Stimulated activated CD4-positive, alpha-beta T cell treated with anti-CD3 and anti-CD28 coated beads, Interleukin-4, amount 100 ng/mL, for 24 hours (primary cell): ENCODE data around the gene CUX1.

ENCODE experiments used
- DNase-seq: peaks from one replicate; pipeline ENCODE4 v3.0.0-alpha.2; 2020

The CUX1 gene

GRCh38 chr7:102197599-102197998, 380.2 kb downstream of the CUX1 start:
- no peak for DNase-seq

DNA sequence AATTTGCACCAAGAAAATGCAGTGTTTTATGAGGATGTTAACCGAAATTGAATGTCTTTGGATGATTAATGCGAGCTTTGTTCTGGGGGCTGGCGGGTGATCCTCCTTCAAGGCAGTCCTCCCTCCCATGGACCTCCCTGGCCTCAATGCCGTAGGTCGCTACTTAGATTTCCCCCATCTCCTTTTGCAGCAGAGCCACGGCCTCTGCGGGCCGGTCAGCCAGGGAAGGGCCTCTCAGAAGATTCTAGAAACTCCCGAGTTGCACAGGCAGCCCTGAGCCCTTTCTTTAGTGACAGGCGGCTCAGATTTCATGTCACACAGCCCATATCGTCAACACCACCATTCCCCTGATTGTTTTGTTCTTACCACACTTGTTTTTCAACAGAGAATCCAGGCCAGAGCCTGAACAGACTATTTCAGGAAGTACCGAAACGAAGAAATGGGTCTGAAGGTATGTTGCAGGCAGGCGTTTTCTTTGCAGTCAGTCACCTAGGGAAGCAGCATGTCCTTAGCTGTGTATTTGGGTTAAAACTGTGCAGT, 381.1 kb downstream of the CUX1 start:
- DNase-seq, result no peak

- DNase-seq, result no peak
Measured at GRCh38 chr7:102201576-102201975, 384.1 kb downstream of the CUX1 start.

DNA sequence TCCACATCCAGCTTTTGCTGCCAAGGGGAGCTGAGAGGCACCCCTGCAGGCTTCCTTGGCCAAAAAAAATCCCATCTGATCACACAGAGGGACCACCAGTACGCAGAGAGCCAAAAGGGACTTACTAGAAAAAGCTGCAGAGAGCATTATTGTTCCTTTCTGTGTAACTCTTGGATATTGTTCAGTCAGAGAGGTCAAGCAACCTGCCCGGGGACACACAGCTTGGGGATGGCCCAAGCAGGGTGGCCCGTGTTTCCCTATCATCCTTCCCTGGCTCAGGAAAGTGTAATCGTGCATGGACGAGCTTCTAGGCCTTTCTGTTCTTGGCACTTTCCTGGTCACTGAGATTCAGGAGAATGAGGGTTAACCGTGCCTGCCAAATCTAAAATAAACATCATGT, 385.1 kb downstream of the CUX1 start:
- no peak for DNase-seq

- DNase-seq, result no peak
Measured at GRCh38 chr7:102203218-102203617, 385.8 kb downstream of the CUX1 start.

DNA sequence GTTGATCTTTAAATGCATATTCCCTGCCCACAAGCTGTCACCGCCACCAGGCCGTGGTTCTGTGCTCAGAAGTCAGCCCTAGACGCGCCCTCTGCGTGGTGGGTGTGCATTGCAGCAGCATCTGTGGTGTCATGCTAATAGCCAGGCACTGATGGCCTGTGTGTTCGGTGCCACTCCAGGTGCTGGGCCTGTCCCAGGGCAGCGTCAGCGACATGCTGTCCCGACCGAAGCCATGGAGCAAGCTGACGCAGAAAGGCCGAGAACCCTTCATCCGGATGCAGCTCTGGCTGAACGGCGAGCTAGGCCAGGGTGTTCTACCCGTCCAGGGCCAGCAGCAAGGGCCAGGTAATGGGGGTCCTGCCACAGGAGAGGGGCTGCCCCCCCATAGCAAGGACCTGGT, 386.8 kb downstream of the CUX1 start:
- no peak for DNase-seq

- no peak for DNase-seq
Measured at GRCh38 chr7:102205915-102206314, 388.5 kb downstream of the CUX1 start.

DNA sequence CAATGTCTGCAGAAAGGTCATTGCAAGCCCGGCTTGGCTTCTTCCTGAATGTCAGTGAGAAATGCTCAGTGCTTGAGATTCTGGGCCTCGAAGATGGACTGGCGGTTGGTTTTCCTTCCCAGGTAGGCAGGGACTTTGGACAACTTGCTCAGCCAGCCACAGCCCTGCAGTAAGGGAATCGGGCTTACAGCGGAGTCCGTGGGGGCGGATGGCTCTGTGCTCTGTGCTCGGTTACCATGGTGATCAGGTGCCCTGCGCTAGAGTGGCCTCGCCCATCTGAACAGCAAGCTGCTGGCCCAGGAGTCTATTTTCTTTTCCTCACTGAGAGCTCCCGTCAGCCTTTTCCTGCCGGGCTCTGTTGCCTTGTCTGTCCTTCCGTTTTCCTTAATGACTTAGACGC, 391.4 kb downstream of the CUX1 start:
- DNase-seq, result no peak

GRCh38 chr7:102210787-102211186, 393.4 kb downstream of the CUX1 start:
- DNase-seq, result no peak

DNA sequence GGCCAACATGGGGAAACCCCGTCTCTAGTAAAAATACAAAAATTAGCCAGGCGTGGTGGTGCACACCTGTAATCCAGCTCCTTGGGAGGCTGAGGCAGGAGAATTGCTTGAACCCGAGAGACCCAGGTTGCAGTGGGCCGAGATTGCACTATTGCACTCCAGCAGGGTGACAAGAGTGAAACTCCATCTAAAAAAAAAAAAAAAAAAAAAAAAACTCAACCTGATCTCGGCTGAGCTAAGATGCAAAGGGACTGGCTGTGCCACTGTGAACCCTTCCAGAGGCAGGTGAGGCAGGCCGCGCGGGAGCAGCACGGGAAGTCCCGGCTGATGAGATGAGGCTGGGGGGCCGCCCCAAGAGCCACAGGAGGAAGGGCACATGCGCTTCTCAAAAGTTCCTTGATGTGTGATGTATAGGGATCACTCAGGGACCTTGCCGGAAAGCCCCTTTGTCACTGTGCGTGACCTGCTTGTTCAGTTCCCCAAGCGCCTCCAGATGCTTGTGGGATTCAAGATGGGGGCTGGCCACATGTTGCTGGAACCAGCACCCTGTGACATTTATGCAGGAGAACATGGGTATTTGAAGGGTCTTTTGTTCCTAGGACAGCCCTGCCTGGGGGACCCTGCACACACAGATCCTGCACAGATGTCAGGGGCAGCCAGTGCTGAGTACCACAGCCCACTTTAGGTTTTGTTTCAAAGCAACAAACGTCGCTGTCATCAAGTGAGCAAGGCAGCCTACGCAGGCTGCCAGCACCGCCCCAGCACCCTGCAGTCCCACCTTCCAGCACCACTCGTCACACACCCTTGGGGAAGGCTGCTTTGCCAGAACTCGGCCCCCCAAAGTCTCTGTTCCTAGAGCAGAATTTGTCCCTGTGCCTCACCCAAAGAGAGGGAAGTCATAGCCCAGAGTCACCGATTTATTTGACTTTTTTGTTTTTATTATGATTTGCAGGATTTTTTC, 394.4 kb downstream of the CUX1 start:
- DNase-seq, result no peak

GRCh38 chr7:102214477-102215072, 397.1 kb downstream of the CUX1 start:
- no peak for DNase-seq

GRCh38 chr7:102215256-102215655, 397.8 kb downstream of the CUX1 start:
- DNase-seq, result no peak

DNA sequence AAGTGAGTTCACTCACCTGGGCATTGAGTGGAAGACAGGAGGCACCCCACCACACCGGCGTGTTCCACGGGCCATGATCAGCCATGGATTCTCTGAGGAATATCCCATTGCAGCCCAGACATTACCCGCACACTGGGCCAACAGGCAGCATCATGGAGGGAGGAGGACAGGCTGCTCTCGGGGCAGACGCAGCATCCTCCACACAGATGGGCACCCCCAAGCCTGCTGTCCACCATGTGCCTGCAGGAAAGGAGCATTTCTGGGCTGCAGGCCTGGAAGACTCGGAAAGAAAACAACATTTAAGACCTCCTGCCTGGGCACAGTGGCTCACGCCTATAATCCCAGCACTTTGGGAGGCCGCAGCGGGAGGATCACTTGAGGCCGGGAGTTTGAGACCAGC, 398.3 kb downstream of the CUX1 start:
- no peak for DNase-seq

- DNase-seq, result no peak
Measured at GRCh38 chr7:102216573-102217314, 399.3 kb downstream of the CUX1 start.

- no peak for DNase-seq
Measured at GRCh38 chr7:102220229-102220850, 402.9 kb downstream of the CUX1 start.

DNA sequence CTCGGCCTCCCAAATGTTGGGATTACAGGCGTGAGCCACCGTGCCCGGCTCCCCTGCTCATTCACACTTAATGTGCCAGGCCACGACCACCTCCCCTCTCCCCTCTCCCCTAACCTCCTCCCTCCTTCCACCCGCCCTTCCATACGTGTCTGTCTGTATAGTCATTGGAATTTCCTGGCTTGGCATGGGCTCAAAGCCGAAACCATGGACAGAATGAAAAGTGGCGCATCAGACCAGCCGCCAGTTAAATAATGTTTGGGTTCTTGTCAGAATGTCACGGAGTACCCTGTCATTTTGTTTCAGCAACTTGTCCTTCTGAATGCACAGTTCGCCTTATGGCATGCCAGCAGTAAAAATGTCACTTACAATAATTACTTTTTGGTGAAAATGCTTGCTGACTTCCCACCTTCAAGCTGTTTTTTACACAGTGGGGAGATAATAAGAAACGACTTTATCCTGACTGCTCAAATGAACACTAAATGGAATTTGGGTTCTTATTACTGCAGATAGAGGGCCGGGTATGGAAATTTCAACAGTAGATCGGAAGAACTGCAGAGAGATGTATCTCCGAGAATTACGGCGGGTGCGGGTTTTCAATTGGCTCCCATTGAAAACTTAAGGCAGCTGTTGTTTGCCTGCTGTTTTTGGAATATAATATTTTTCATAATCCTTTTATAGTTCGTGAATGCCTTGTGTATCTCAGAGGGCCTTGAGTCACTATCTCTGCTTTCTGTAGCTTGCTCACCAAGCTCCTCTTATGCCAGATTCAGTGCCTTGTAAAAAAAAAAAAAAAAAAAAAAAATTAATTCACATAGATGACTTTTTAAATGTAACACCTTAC, 403.8 kb downstream of the CUX1 start:
- DNase-seq, result no peak

- no peak for DNase-seq
Measured at GRCh38 chr7:102221961-102222360, 404.5 kb downstream of the CUX1 start.

DNA sequence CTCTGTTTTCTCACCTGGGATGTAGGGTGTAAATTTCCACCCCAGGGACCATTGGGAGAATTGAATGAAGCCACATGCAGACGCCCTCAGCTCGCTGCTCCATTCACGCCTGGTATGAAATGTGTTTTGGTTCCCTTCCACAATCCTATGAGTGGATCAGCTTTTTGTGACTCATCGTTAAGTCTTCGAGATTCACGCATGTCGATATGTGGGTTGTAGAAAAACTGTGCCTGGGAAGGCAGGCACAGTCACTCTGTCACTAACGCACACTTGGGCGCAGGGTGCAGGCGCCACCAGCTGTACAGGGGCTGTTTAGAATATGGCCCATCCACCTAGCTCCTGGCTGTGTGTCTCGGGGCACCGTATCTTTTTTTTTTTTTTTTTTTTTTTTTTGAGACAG, 405.0 kb downstream of the CUX1 start:
- no peak for DNase-seq

DNA sequence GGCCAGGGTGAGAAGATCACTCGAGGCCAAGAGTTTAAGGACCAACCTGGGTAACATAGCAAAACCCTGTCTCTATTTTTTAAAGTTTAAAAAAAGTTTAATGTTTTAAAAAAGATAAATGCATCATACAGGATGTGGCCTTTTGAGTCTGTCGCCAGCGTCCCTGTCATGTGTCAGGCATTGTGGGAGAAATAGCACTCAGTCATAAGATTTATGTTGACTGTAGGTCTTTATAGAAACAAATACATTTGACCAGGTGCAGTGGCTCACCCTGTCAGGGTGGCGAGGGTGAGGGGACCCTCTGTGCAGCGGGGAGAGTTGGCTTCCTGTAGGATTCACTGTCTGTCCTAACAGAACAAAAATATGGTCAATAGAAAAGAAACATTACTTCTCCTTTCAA, 405.8 kb downstream of the CUX1 start:
- no peak for DNase-seq

- DNase-seq, result no peak
Measured at GRCh38 chr7:102225025-102225424, 407.6 kb downstream of the CUX1 start.

DNA sequence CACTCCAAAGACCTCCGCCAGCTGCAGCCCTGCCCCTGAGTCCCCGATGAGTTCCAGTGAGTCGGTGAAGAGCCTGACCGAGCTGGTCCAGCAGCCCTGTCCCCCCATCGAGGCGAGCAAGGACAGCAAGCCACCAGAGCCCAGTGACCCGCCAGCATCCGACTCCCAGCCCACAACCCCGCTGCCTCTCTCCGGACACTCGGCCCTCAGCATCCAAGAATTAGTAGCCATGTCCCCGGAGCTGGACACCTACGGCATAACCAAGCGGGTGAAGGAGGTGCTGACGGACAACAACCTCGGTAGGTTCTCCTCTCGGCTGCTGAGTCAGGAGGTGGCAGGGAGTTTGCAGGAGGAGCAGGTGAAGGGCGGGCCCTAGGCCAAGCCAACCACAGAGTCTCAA, 409.9 kb downstream of the CUX1 start:
- no peak for DNase-seq

- DNase-seq, result no peak
Measured at GRCh38 chr7:102228935-102229334, 411.5 kb downstream of the CUX1 start.
